OCI-LY3 (cell line): ENCODE data around the gene CDC14A.

Source experiments
- H2AFZ ChIP-seq: fragments of 200-600, 300-600 bp; shearing (Covaris generic); 2 replicates; pipeline ENCODE4 v1.6.0; 2014; ENCODE audit warnings: antibody characterized with exemption, low read depth, low read length
- H3K27ac ChIP-seq: fragments of 200-600, 300-600 bp; sonication (generic); 2 replicates; pipeline ENCODE4 v1.5.1; 2014; ENCODE audit warnings: mild to moderate bottlenecking, low read length, moderate library complexity, mixed read lengths
- H3K27me3 ChIP-seq: fragments of 200-600, 300-600 bp; sonication (generic); 2 replicates; pipeline ENCODE4 v1.6.1; 2014; ENCODE audit warnings: low read depth, low read length, mixed read lengths
- H3K36me3 ChIP-seq: fragments of 200-600, 300-600 bp; sonication (generic); replicated peaks from 2 replicates; pipeline ENCODE3; 2014; ENCODE audit warnings: low read depth, low read length, mixed read lengths
- H3K4me1 ChIP-seq: fragments of 300-600, 200-600 bp; sonication (generic); 2 replicates; pipeline ENCODE4 v1.6.1; 2014; ENCODE audit warnings: low read length, mixed read lengths
- H3K4me2 ChIP-seq: fragments of 200-600, 300-600 bp; sonication (generic); 2 replicates; pipeline ENCODE4 v1.6.1; 2014; ENCODE audit warnings: low read length, mixed read lengths
- H3K4me3 ChIP-seq: fragments of 300-600, 200-600 bp; sonication (generic); 2 replicates; pipeline ENCODE4 v1.5.1; 2014; ENCODE audit warnings: antibody characterized with exemption, mild to moderate bottlenecking, low read length, moderate library complexity
- H3K79me2 ChIP-seq: fragments of 300-600, 200-600 bp; shearing (Covaris generic); 2 replicates; pipeline ENCODE4 v1.6.1; 2014; ENCODE audit warnings: mild to moderate bottlenecking, low read length, mixed read lengths
- H3K9ac ChIP-seq: fragments of 300-600, 200-600 bp; shearing (Covaris generic); 2 replicates; pipeline ENCODE4 v1.6.0; 2014; ENCODE audit warnings: mild to moderate bottlenecking, low read length, moderate library complexity
- H3K9me3 ChIP-seq: fragments of 200-600, 300-600 bp; shearing (Covaris generic); 2 replicates; pipeline ENCODE4 v1.6.1; 2014; ENCODE audit warnings: low read length, mixed read lengths; ENCODE audit not compliant: insufficient read depth
- H4K20me1 ChIP-seq: fragments of 200-600, 300-600 bp; sonication (generic); 2 replicates; pipeline ENCODE4 v1.6.1; 2016; ENCODE audit warnings: low read length, mixed read lengths; ENCODE audit not compliant: insufficient read depth
- CTCF ChIP-seq: fragments of 200-600, 300-600 bp; sonication (generic); IDR thresholded peaks from 2 replicates; pipeline ENCODE4 v1.5.1; 2014; ENCODE audit warnings: antibody characterized with exemption, low read length, low read depth
- EZH2phosphoT487 ChIP-seq: fragments of 200-600 bp; shearing (Covaris generic); IDR thresholded peaks from 2 replicates; pipeline ENCODE4 v1.6.1; 2018; ENCODE audit warnings: antibody characterized with exemption, mixed run types, low read depth

CDC14A gene

GRCh38 chr1:100543640-100544039 is 191.3 kb downstream of the CDC14A start:
- no peak overlapping the region for H2AFZ ChIP-seq
- no peaks in the 10 kb centered on the region for H3K36me3 ChIP-seq
- no peak overlapping the region for H3K27ac ChIP-seq
- TF ChIP-seq CTCF: peak; percentile 65
- TF ChIP-seq EZH2phosphoT487: no peak
- no peaks in the 10 kb centered on the region for H3K9me3 ChIP-seq
- H3K27me3 ChIP-seq: no peaks in the 10 kb centered on the region
- no peak overlapping the region for H3K9ac ChIP-seq
- H3K4me3 ChIP-seq: no peak overlapping the region
- H3K4me2 ChIP-seq: no peak overlapping the region
- no peaks in the 10 kb centered on the region for H4K20me1 ChIP-seq
- no peaks in the 10 kb centered on the region for H3K79me2 ChIP-seq
- H3K4me1 ChIP-seq: no peaks in the 10 kb centered on the region

- no peaks in the 10 kb centered on the region for H3K27me3 ChIP-seq
- H3K4me1 ChIP-seq: no peaks in the 10 kb centered on the region
- no peak overlapping the region for H3K4me2 ChIP-seq
- H3K9me3 ChIP-seq: no peaks in the 10 kb centered on the region
- no peaks in the 10 kb centered on the region for H4K20me1 ChIP-seq
- no peak overlapping the region for H2AFZ ChIP-seq
- no peak for TF ChIP-seq EZH2phosphoT487
- no peak for TF ChIP-seq CTCF
- no peaks in the 10 kb centered on the region for H3K79me2 ChIP-seq
- no peak overlapping the region for H3K4me3 ChIP-seq
- H3K36me3 ChIP-seq: no peaks in the 10 kb centered on the region
- H3K9ac ChIP-seq: no peak overlapping the region
- H3K27ac ChIP-seq: no peak overlapping the region
Measured at GRCh38 chr1:100544791-100545190, 192.5 kb downstream of the CDC14A start.

- Histone ChIP-seq H3K4me1 (no peaks in the 10 kb centered on the region), H3K36me3 (no peaks in the 10 kb centered on the region), H3K4me3 (no peak overlapping the region), H3K9ac (no peak overlapping the region), H4K20me1 (no peaks in the 10 kb centered on the region), H3K27ac (no peak overlapping the region), H3K79me2 (no peaks in the 10 kb centered on the region), H3K4me2 (no peak overlapping the region), H2AFZ (no peak overlapping the region), H3K27me3 (no peaks in the 10 kb centered on the region), H3K9me3 (no peaks in the 10 kb centered on the region)
- TF ChIP-seq EZH2phosphoT487: no peak
- TF ChIP-seq CTCF: no peak
Measured at GRCh38 chr1:100545855-100546254, 193.5 kb downstream of the CDC14A start.

GRCh38 chr1:100552031-100552430 is 199.7 kb downstream of the CDC14A start:
- no peaks in the 10 kb centered on the region for H3K27me3 ChIP-seq
- H2AFZ ChIP-seq: no peak overlapping the region
- H3K4me2 ChIP-seq: no peak overlapping the region
- H3K9ac ChIP-seq: no peak overlapping the region
- no peaks in the 10 kb centered on the region for H3K36me3 ChIP-seq
- H3K4me1 ChIP-seq: no peaks in the 10 kb centered on the region
- no peaks in the 10 kb centered on the region for H3K79me2 ChIP-seq
- no peak overlapping the region for H3K27ac ChIP-seq
- no peak overlapping the region for H3K4me3 ChIP-seq
- no peaks in the 10 kb centered on the region for H4K20me1 ChIP-seq
- H3K9me3 ChIP-seq: no peaks in the 10 kb centered on the region
- no peak for TF ChIP-seq EZH2phosphoT487
- no peak for TF ChIP-seq CTCF
